T-helper 1 cell treated with Interleukin-12 subunit alpha and Interleukin-12 subunit beta and Interleukin-4 antibody, amounts not matched to agents 30 μg/mL and 1 μg/mL, for 36 hours (primary cell): Measurements from ENCODE around the gene CAMTA1.

ENCODE experiments used
- H3K27ac Mint-ChIP-seq: one replicate; pipeline ENCODE4 v1.8.0; 2021; ENCODE audit warnings: mild to moderate bottlenecking, mixed read lengths
- H3K27me3 Mint-ChIP-seq: one replicate; pipeline ENCODE4 v1.8.0; 2021; ENCODE audit warnings: low read depth, mixed read lengths
- H3K36me3 Mint-ChIP-seq: one replicate; pipeline ENCODE4 v1.8.0; 2021; ENCODE audit warnings: low read depth, mixed read lengths
- H3K4me1 Mint-ChIP-seq: one replicate; pipeline ENCODE4 v1.8.0; 2021; ENCODE audit warnings: low read depth, mixed read lengths
- H3K4me3 Mint-ChIP-seq: one replicate; pipeline ENCODE4 v1.8.0; 2021; ENCODE audit warnings: mild to moderate bottlenecking, moderate library complexity, mixed read lengths
- H3K9me3 Mint-ChIP-seq: one replicate; pipeline ENCODE4 v1.8.0; 2021; ENCODE audit warnings: mixed read lengths

Gene CAMTA1

DNA sequence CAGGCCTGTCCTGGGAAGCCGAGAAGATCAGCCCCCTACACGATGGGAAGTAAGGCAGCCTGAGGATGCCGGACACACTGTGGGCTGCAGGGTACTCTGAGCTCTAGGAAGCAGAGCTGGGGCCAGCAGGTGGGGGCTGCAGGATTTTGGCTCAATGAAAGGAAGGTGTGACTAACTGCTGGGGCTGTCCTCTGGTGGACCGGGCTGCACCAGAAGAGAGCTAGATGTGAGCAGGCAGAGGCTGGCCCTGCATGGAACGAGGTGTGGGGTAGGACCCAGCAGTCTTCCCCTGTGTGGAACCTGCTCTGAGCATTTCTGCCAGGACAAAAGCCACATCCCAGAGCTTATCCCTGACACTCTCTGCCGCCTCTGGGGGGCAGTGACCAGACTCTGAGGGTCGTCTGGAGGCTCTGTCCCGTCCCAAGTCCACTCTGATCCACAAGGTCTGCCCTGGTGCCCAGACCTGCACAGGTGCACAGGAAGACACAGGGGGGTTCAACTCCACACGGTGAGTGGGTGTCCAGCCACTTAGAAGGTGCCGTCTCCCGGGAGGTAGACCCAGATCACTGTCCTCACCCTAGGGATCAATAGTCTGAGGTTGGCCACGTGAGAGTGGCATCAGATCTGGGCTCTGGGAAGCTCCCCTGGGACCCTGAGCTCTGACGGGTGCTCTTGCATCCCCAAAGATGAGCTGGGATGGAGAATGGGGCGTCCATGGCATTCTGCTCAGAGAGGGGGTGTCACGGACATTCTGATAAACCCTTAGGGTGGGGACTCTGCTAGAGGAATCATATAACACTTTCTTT, 798.2 kb downstream of the CAMTA1 start:
- Mint-ChIP-seq H3K36me3 (no peaks in the 10 kb centered on the region), H3K4me3 (no peak overlapping the region), H3K27me3 (no peaks in the 10 kb centered on the region), H3K4me1 (no peaks in the 10 kb centered on the region), H3K9me3 (no peaks in the 10 kb centered on the region), H3K27ac (no peak overlapping the region)

DNA sequence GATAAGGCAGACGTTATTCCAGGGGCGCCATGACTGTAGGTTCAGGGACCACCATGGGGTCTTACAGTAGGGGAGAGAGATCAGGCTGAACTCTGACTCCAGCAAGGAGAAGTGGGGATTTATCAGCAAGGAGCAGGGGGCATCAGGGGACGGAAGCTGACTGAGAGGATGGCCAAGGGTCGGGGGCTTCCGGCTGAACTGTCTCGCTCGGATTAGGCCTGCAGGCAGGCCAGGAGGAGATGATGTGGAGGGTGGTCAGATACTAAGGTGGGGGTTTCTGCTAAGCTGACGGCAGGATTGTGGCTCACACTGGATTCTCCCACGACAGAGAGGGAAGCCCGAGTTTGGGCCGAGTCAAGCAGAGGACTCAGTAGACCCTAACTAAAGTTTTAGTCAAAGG, 798.9 kb downstream of the CAMTA1 start:
- H3K27me3 Mint-ChIP-seq = no peaks in the 10 kb centered on the region
- H3K9me3 Mint-ChIP-seq = no peaks in the 10 kb centered on the region
- no peak overlapping the region for H3K27ac Mint-ChIP-seq
- H3K36me3 Mint-ChIP-seq = no peaks in the 10 kb centered on the region
- H3K4me1 Mint-ChIP-seq = no peaks in the 10 kb centered on the region
- no peak overlapping the region for H3K4me3 Mint-ChIP-seq

DNA sequence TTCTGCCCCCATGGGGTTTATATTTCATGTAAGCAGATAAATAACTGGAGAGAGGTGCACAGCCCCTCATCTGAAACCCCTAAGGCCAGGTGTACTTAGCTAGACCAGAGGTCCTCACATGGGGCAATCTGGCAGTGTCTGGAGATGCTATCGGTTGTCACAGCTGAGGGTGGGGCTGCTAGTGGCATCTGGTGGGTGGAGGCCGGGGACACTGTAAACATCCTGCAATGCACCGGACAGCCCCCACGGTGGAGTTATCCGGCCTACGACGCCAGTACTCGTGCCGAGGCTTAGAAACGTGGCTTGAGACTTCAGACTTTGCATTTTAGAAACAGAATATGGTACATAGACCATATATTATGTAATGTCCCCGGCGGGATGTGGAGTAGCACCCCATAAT, 799.4 kb downstream of the CAMTA1 start:
- Mint-ChIP-seq H3K27me3 (no peaks in the 10 kb centered on the region), H3K9me3 (no peaks in the 10 kb centered on the region), H3K4me3 (no peak overlapping the region), H3K36me3 (no peaks in the 10 kb centered on the region), H3K4me1 (no peaks in the 10 kb centered on the region), H3K27ac (no peak overlapping the region)

DNA sequence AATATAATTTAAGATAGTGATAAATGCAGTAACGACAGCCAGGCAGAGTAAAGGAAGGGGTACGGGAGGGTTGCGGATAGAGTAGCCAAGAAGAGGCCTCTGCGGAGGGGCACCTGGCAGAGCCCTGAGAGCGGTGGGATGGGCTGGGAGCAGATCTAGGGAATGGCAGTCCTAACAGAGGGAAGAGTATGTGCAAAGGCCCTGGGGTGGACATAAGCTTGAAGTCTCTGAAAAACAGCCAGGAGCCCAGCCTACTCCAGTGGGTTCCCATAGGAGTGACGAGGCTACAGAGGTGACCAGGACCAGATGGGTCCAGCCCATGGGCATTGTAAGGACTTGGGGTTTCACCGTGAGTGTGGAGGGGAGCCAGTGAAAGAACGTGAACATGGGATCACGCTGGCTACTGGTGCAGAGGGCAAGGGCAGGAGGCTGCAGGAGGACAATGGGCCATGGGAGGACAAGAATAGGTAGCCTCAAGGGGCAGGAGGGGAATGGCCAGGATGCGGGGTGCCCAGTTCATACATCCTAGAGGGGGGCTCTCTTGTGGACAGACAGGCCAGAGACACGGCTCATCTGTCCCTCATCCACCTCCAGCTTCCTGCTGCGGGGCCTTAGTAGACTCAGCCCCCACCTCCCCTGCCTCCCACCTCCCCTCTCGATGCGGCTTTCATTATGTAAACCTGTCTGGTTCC, 800.1 kb downstream of the CAMTA1 start:
- no peaks in the 10 kb centered on the region for H3K36me3 Mint-ChIP-seq
- no peak overlapping the region for H3K4me3 Mint-ChIP-seq
- H3K4me1 Mint-ChIP-seq = no peaks in the 10 kb centered on the region
- no peaks in the 10 kb centered on the region for H3K27me3 Mint-ChIP-seq
- H3K9me3 Mint-ChIP-seq = no peaks in the 10 kb centered on the region
- H3K27ac Mint-ChIP-seq = no peak overlapping the region

DNA sequence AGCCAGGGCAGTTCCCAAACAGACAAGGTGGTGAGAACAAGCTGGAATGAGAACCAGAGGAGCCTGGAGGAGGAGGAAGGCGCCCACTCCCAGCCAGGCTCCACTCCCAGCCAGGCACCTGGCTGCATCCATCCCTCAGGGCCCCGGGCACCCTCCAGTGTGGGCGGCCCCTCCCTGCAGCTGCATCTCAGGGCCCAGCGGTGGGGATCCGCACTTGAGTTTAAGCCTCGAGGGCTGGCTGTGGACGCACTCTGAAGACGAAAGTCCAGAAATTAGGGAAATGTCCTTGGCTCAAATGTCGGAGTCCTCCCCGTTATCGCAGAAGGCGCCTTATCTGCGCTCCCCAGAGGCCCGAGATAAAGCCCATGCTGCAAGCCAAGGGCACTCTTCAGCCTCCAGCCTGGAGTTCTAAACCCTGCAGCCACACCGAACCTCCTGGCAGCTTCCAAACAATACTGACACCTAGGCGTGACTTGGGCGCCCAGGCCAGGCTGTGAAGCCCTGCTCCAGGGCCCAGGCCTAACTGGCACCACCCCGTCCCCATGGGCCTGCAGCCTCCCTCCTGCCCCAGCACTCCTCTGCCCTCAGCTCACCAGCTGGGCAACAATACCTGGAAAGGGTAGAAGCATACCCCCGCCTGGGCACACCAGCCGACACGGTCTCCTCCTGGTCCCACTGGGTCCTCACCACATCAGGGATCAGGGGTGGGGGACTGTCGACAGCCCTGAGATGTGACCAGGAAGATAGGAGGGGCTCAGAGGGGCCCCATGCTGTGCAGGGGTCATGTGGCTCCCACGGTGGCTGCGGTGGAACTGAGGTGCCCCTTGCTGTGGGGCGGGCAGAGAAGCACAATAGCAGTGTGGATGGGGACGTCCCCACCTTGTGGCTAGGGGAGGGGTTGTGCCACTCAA, 801.0 kb downstream of the CAMTA1 start:
- H3K36me3 Mint-ChIP-seq = no peaks in the 10 kb centered on the region
- no peaks in the 10 kb centered on the region for H3K4me1 Mint-ChIP-seq

DNA sequence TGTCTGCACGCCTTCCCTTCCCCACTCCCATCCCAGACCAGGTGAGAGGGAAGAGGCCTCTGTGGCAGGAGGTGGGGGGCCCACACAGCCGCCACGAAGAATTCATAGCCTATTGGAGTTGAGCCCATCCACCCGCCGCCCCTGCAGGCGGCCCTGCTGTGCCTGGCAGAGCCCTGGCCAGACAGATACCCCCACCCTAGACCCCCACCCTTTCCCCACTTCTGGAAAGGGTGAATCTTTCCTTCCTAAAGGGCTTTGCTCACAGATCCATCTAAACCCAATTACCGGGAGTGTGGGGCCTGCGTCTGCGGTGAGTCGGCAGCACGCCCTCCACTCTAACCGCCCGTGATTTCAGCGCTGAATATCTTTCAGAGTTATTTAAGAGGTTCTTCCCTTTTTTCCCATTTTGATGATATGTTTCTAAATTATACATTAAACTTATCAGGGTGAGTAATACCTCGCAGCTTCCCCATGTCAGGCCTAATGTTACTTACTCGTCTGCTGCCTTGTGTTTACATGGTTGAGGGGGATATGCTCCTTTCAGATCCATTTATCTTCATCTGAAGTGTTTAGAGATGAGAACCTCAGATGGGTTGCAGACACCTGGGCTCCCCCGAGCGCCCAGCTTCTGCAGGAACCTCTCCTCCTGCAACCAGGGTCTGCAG, 802.0 kb downstream of the CAMTA1 start:
- Mint-ChIP-seq H3K36me3 (no peaks in the 10 kb centered on the region), H3K9me3 (no peaks in the 10 kb centered on the region), H3K4me3 (no peak overlapping the region), H3K27me3 (no peaks in the 10 kb centered on the region), H3K27ac (no peak overlapping the region), H3K4me1 (no peaks in the 10 kb centered on the region)

More for the DNA sequence above, 801.0 kb downstream of the CAMTA1 start:
- Mint-ChIP-seq H3K4me3 (no peak overlapping the region), H3K9me3 (no peaks in the 10 kb centered on the region), H3K27me3 (no peaks in the 10 kb centered on the region), H3K27ac (no peak overlapping the region)

- Mint-ChIP-seq H3K4me3 (no peak overlapping the region), H3K4me1 (no peaks in the 10 kb centered on the region), H3K36me3 (no peaks in the 10 kb centered on the region), H3K9me3 (no peaks in the 10 kb centered on the region), H3K27me3 (no peaks in the 10 kb centered on the region), H3K27ac (no peak overlapping the region)
These were observed 802.7 kb downstream of the CAMTA1 start for GRCh38 chr1:7587773-7588456.

- Mint-ChIP-seq H3K4me1 (no peaks in the 10 kb centered on the region), H3K36me3 (no peaks in the 10 kb centered on the region), H3K27me3 (no peaks in the 10 kb centered on the region), H3K4me3 (no peak overlapping the region), H3K27ac (no peak overlapping the region), H3K9me3 (no peaks in the 10 kb centered on the region)
These were observed 803.2 kb downstream of the CAMTA1 start for GRCh38 chr1:7588457-7588827.

DNA sequence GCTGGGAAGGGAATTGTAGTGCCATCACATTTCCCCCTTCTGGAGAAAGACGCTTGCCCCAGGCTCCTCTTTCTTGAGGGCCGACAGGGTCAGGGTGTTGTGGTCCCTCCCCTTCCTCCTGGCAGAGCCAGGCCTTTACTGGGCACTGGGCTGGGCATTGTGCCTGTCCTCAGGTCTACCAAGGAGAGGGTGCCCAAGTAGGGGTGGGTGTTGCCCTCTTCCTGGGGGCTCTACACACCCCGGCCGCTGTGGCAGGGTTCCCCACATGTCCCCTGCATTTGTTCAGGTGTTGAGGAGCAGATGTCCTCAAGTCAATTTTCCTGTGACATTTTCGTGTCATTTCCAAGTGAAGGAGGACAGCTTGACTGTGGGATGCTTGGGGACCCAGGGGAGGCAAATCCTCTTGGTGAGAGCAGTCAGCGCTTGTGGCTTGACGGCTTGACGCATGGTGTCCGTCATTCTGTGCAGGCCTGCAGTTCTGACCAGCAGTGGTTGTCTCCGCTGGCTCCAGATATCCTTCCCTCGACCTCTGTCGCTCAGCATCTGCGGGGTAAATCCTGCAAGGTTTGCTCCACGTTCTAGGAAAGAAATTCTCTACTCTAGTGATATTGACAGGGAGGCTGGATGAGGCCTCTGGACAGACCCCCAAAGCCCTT, 804.0 kb downstream of the CAMTA1 start:
- Mint-ChIP-seq H3K36me3 (no peaks in the 10 kb centered on the region), H3K4me1 (no peaks in the 10 kb centered on the region), H3K4me3 (no peak overlapping the region), H3K9me3 (no peaks in the 10 kb centered on the region), H3K27me3 (no peaks in the 10 kb centered on the region), H3K27ac (no peak overlapping the region)

DNA sequence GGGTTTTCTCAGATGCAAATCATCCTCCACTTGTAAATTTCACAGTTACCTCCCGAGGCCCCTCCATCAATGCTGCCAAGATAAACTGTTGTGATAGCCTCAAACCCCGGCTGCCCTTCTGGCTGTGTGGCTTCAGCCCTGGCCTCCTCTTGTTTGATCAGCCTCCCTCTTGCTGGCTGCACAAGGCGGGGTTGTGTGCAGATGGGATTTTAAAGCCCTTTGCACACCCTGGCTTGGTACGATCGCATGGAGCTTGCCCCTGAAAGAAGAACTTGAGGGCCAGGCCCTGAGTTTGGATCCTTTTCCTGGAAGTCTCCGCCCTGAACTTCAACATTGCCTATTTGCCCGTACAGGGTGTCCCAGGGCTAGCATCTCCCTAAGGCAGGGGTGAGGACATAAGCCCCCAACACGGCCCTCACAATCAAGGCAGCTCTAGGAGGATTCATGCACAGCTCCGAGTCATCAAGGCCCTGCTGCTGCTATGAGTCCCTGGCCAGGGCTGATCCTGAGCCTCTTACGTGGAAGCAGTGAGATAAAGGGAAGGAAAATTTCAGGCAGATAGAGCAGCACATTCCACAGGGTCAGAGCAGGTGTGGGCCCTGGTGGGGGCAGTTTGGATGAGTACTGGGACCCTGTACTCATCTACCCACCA, 804.6 kb downstream of the CAMTA1 start:
- Mint-ChIP-seq H3K4me3 (no peak overlapping the region), H3K9me3 (no peaks in the 10 kb centered on the region), H3K27me3 (no peaks in the 10 kb centered on the region), H3K4me1 (no peaks in the 10 kb centered on the region), H3K36me3 (no peaks in the 10 kb centered on the region), H3K27ac (no peak overlapping the region)

GRCh38 chr1:7590426-7590790, 805.2 kb downstream of the CAMTA1 start:
- Mint-ChIP-seq H3K4me3 (no peak overlapping the region), H3K27ac (no peak overlapping the region), H3K36me3 (no peaks in the 10 kb centered on the region), H3K27me3 (no peaks in the 10 kb centered on the region), H3K4me1 (no peaks in the 10 kb centered on the region), H3K9me3 (no peaks in the 10 kb centered on the region)

DNA sequence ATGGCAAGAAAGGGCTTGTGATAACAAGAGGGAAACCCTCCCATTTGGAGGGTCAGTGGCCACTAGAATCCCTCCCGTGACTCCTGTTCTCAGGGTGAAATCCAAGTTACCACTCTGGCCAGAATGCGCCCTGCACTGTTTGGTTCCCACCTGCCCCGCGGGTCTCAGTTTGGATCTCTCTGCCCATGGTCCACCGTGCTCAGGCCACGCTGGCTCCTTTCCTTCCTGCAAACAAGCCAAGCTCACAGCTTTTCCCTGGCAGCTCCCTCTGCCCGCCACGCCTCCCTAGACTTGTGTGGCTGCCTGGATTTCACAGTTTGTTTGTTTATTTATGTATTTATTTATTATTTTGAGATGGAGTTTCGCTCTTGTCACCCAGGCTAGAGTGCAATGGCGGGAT, 806.3 kb downstream of the CAMTA1 start:
- no peaks in the 10 kb centered on the region for H3K27me3 Mint-ChIP-seq
- H3K9me3 Mint-ChIP-seq = no peaks in the 10 kb centered on the region
- H3K4me3 Mint-ChIP-seq = no peak overlapping the region
- no peaks in the 10 kb centered on the region for H3K4me1 Mint-ChIP-seq
- no peaks in the 10 kb centered on the region for H3K36me3 Mint-ChIP-seq
- H3K27ac Mint-ChIP-seq = no peak overlapping the region

GRCh38 chr1:7592120-7592798, 807.0 kb downstream of the CAMTA1 start:
- Mint-ChIP-seq H3K4me1 (no peaks in the 10 kb centered on the region), H3K27ac (no peak overlapping the region), H3K9me3 (no peaks in the 10 kb centered on the region), H3K27me3 (no peaks in the 10 kb centered on the region), H3K4me3 (no peak overlapping the region), H3K36me3 (no peaks in the 10 kb centered on the region)
